Adrenal gland (tissue), 12 donors: ENCODE measurements around the gene OR7G1. TPM values are rescaled to one million over a fixed set of nuclear protein-coding genes. Genes with fewer than 3 reads are reported as not detected.

ENCODE experiments used
- polyA plus RNA-seq, 3 donors: library from polyadenylated mRNA; stranded (reverse); fragments of 200-250 nt in 2 of 3; fragments of 350-450 nt in 1 of 3; fragmentation: Illumina TruSeq in 1 of 3; extraction: RNeasy Lipid Tissue Mini Kit (QIAGEN cat#74804) in 1 of 3; gene quantifications; one replicate each; pipeline ENCODE4 v1.2.3, GENCODE V29; 2013 to 2014
- small RNA-seq, 2 donors: library from RNA; depleted of rRNA; stranded (forward); fragments of <200 nt; gene quantifications; one replicate each; pipeline ENCODE3, GENCODE V24; 2016
- total RNA-seq, 9 donors: library from RNA; depleted of rRNA in 4 of 9; stranded (reverse); fragments of >200 nt in 4 of 9; fragments of 120-200 nt in 1 of 9; fragmentation: NEBNext Ultra II Directional in 1 of 9; extraction: Animal tissue kit (Norgen Biotek cat#: 25700) in 1 of 9; gene quantifications; one replicate each; pipeline versions ENCODE4 v1.1.0 to v1.2.4, GENCODE V29; 2013 to 2023
- donor health status: healthy with polysubstance abuse.
- donor health status: Bipolar disorder and iron deficiency.
- donor health status: DM: yes; HTN: yes; CAD: no.
- donor health status: DM: no; HTN: no; CAD: no.
- donor health status: DM: no; HTN: no; CAD: no.
- donor health status: DM: yes; HTN: yes; CAD: no.

OR7G1 gene
- total and polyA plus RNA-seq, 12 donors: not detected

Small RNA genes within 50 kb of the gene (small RNA-seq; reads per million reads assigned to genes)
- gene OR1M4P: 0 reads per million in 2 donors

Other genes with a start within 250 kb of the OR7G1 start
- under 1 TPM in 1 of 9 donors, not detected in 8; 0.07 TPM for gene MUC16, start 105.4 kb downstream of the OR7G1 start, total RNA-seq
- under 1 TPM in 1 of 3 donors, not detected in 2; 0.04 TPM for gene MUC16, start 105.4 kb downstream of the OR7G1 start, polyA plus RNA-seq
- gene OR1M1, start 28.7 kb downstream of the OR7G1 start, total RNA-seq: not detected
- not detected for gene OR1M1, start 28.7 kb downstream of the OR7G1 start, polyA plus RNA-seq
- not detected for gene OR7G2, start 8.3 kb downstream of the OR7G1 start, total RNA-seq
- gene OR7G2, start 8.3 kb downstream of the OR7G1 start, polyA plus RNA-seq: not detected
- gene OR7G3, start 11.2 kb upstream of the OR7G1 start, total RNA-seq: not detected
- not detected for gene OR7G3, start 11.2 kb upstream of the OR7G1 start, polyA plus RNA-seq
- 10 to 100 TPM; 18.3 to 32.9 (median 28.0) TPM for gene ZNF317, start 24.6 kb upstream of the OR7G1 start, total RNA-seq
- gene ZNF317, start 24.6 kb upstream of the OR7G1 start, polyA plus RNA-seq: 10 to 100 TPM; 27.3 to 69.7 (median 46.0) TPM
- gene OR7D2, start 63.2 kb upstream of the OR7G1 start, total RNA-seq: under 1 TPM in 5 of 9 donors, not detected in 4; 0.06 to 0.14 (median 0.07) TPM
- gene OR7D2, start 63.2 kb upstream of the OR7G1 start, polyA plus RNA-seq: under 1 TPM; 0.07 to 0.15 (median 0.08) TPM
- not detected for gene OR7D4, start 103.8 kb upstream of the OR7G1 start, total RNA-seq
- not detected for gene OR7D4, start 103.8 kb upstream of the OR7G1 start, polyA plus RNA-seq
- not detected for gene OR7E24, start 135.2 kb upstream of the OR7G1 start, total RNA-seq
- not detected for gene OR7E24, start 135.2 kb upstream of the OR7G1 start, polyA plus RNA-seq
- gene ZNF699, start 194.1 kb upstream of the OR7G1 start, total RNA-seq: 10 to 100 TPM in 1 of 9 donors, 1 to 10 TPM in 8; 2.4 to 10.4 (median 6.5) TPM
- 1 to 10 TPM in 2 of 3 donors, under 1 TPM in 1; 0.97 to 4.4 (median 1.1) TPM for gene ZNF699, start 194.1 kb upstream of the OR7G1 start, polyA plus RNA-seq
- 10 to 100 TPM in 8 of 9 donors, 1 to 10 TPM in 1; 6.5 to 39.4 (median 21.2) TPM for gene ZNF559, start 208.4 kb upstream of the OR7G1 start, total RNA-seq
- gene ZNF559, start 208.4 kb upstream of the OR7G1 start, polyA plus RNA-seq: 10 to 100 TPM; 18.4 to 69.4 (median 26.1) TPM
- 10 to 100 TPM in 1 of 9 donors, 1 to 10 TPM in 8; 1.7 to 35.8 (median 3.4) TPM for gene ZNF177, start 247.2 kb upstream of the OR7G1 start, total RNA-seq
- 1 to 10 TPM; 6.1 to 7.6 (median 7.1) TPM for gene ZNF177, start 247.2 kb upstream of the OR7G1 start, polyA plus RNA-seq